K562 (cell line): ENCODE results near the gene FOSL1. TPM values are rescaled to one million over a fixed set of nuclear protein-coding genes. Genes with fewer than 3 reads are reported as not detected.

ENCODE experiments used
- ARHGAP35 ChIP-seq: fragments of 450-650 bp; IDR thresholded peaks from 2 replicates; pipeline ENCODE4 v1.6.1; 2018; ENCODE audit not compliant: partially characterized antibody
- C11orf30 ChIP-seq: fragments of 450-650 bp; IDR thresholded peaks from 2 replicates; pipeline ENCODE4 v1.6.1; 2016; ENCODE audit warnings: low read depth, mild to moderate bottlenecking
- CHD2 ChIP-seq: IDR thresholded peaks from 2 replicates; pipeline ENCODE4 v1.6.1; 2011; ENCODE audit warnings: low read depth, low read length
- L3MBTL2 ChIP-seq: fragments of 450-650 bp; IDR thresholded peaks from 2 replicates; pipeline ENCODE4 v1.6.1; 2016; ENCODE audit warnings: mild to moderate bottlenecking, moderate library complexity
- MAFG ChIP-seq: fragments of 450-650 bp; conservative IDR thresholded peaks from 2 replicates; pipeline ENCODE4 v1.6.1; 2016; ENCODE audit warnings: missing genetic modification characterization, missing compliant biosample characterization
- NFE2 ChIP-seq: IDR thresholded peaks from 2 replicates; pipeline ENCODE4 v1.6.1; 2014; ENCODE audit warnings: antibody characterized with exemption, low read depth
- NFRKB ChIP-seq: fragments of 450-650 bp; IDR thresholded peaks from 2 replicates; pipeline ENCODE4 v1.6.1; 2016; ENCODE audit warnings: low read depth
- SRSF7 ChIP-seq: fragments of 200-400 bp; formaldehyde crosslinking; optimal IDR thresholded peaks from 2 replicates; pipeline ENCODE3; 2017; ENCODE audit warnings: mild to moderate bottlenecking, low read depth, low read length
- TCFL5 ChIP-seq: fragments of 250-450 bp; sonication (Bioruptor Pico); conservative IDR thresholded peaks from 2 replicates; pipeline ENCODE4 v1.6.1; 2021; ENCODE audit warnings: mild to moderate bottlenecking, moderate library complexity, matching md5 sums
- ZNF3 ChIP-seq: fragments of 250-450 bp; sonication (Bioruptor Pico); IDR thresholded peaks from 2 replicates; pipeline ENCODE4 v1.5.0; 2021; ENCODE audit warnings: mild to moderate bottlenecking, moderate library complexity
- ZNF318 ChIP-seq, 2 experiments: fragments of 450-650 bp; IDR thresholded peaks; 2 replicates each; pipeline ENCODE4 v1.6.1; 2016; ENCODE audit warnings: mild to moderate bottlenecking in 2 of 2, borderline replicate concordance in 1 of 2, low read depth in 1 of 2, moderate library complexity in 1 of 2
- ZNF764 ChIP-seq: fragments of 250-450 bp; sonication (Bioruptor Pico); IDR thresholded peaks from 2 replicates; pipeline ENCODE4 v1.4.0; 2020; ENCODE audit warnings: low read depth, mild to moderate bottlenecking, moderate library complexity
- ZNF785 ChIP-seq: fragments of 250-450 bp; sonication (Bioruptor Pico); IDR thresholded peaks from 2 replicates; pipeline ENCODE4 v1.4.0; 2020; ENCODE audit warnings: mild to moderate bottlenecking
- polyA plus RNA-seq, 8 experiments: library from polyadenylated mRNA; depleted of rRNA in 4 of 8; stranded (reverse) in 5 of 8; unstranded in 3 of 8; fragments of >200 nt; fragmentation: Nextera tagmentation in 2 of 8; fragmentation: Illumina TruSeq in 1 of 8; extraction: Ambion mirVana in 2 of 8; extraction: Trizol in 1 of 8; gene quantifications; 2 replicates each; pipeline versions ENCODE4 v1.2.1 to v1.2.3, GENCODE V29; 2011 to 2014; ENCODE audit warnings: inconsistent platforms in 1 of 8, missing spikeins in 1 of 8
- total RNA-seq, 7 experiments: library from RNA; depleted of rRNA in 6 of 7; stranded (reverse); fragments of >200 nt in 6 of 7; fragmentation: Illumina TruSeq in 2 of 7; extraction: Trizol in 2 of 7; gene quantifications; 2 replicates each; pipeline versions ENCODE4 v1.2.1 to v1.2.3, GENCODE V29; 2011 to 2021; ENCODE audit warnings: low replicate concordance in 1 of 7
- TF ChIP-seq, protein P1 (sequence below): sonication (generic); formaldehyde crosslinking; IDR thresholded peaks from 2 replicates; pipeline ENCODE4 v1.8.0; 2022; ENCODE audit warnings: missing genetic modification reagents, mild to moderate bottlenecking, moderate library complexity, borderline replicate concordance

Gene FOSL1
- total and polyA plus RNA-seq, 9 of the 15 experiments (the other 6 are each of a cell fraction or from before 2014, with no cell fraction given) = 3.5 to 39.6 (median 10.0) TPM

- no peak for TF ChIP-seq ZNF318 (IDR thresholded peaks at IDR 0.05; ENCODE audit: borderline replicate concordance in 1 of 2, low read depth in 1 of 2)
- TF ChIP-seq ARHGAP35 = no peak
- TF ChIP-seq ZNF764 = no peak
- TF ChIP-seq ZNF785 (CRISPR knock-in tag) = no peak
- TF ChIP-seq, protein P1, sequence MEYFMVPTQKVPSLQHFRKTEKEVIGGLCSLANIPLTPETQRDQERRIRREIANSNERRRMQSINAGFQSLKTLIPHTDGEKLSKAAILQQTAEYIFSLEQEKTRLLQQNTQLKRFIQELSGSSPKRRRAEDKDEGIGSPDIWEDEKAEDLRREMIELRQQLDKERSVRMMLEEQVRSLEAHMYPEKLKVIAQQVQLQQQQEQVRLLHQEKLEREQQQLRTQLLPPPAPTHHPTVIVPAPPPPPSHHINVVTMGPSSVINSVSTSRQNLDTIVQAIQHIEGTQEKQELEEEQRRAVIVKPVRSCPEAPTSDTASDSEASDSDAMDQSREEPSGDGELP = peak; percentile 79
- TF ChIP-seq MAFG (tag) = no peak
- no peak for TF ChIP-seq TCFL5 (CRISPR knock-in tag)
- no peak for TF ChIP-seq NFE2
- no peak for TF ChIP-seq CHD2
- TF ChIP-seq ZNF3 = no peak
- no peak for TF ChIP-seq SRSF7
- TF ChIP-seq L3MBTL2 = peak; percentile 56
- no peak for TF ChIP-seq NFRKB
- TF ChIP-seq C11orf30 = no peak
These were observed 40.9 kb downstream of the FOSL1 start (continued) for GRCh38 chr11:65859095-65859811.
